A549 (cell line): ENCODE measurements around the gene IER5L. TPM values are rescaled to one million over a fixed set of nuclear protein-coding genes. Genes with fewer than 3 reads are reported as not detected.

Source experiments
- ATAC-seq, 2 experiments: fragments of 200-7000 bp in 1 of 2; fragments of >200 bp in 1 of 2; cut with Nextera tagmentation in 1 of 2; cut with Tn5 transposase in 1 of 2; 3 replicates each; pipeline versions ENCODE4 v1.8.0 to v1.9.1; 2018 to 2020; ENCODE audit warnings: mild to moderate bottlenecking in 1 of 2, moderate library complexity in 1 of 2
- CTCF ChIA-PET: fragments of 300-600 bp; sonication (Branson Sonifier 250); formaldehyde crosslinking; extraction: SDS; loops from one replicate; lab custom pipeline; 2021; ENCODE audit warnings: antibody characterized with exemption, inconsistent platforms; lab: Yijun Ruan, JAX
- POLR2A ChIA-PET: fragments of 350-600 bp; formaldehyde crosslinking; extraction: SDS; loops from one replicate; lab custom pipeline; 2021; ENCODE audit warnings: antibody characterized with exemption, inconsistent platforms; lab: Yijun Ruan, JAX
- DNase-seq, 2 experiments: peaks; one replicate each; pipeline versions ENCODE4 v3.0.0 to v3.0.0-alpha.2; 2011 to 2016; ENCODE audit warnings: low read depth in 1 of 2, low spot score in 1 of 2
- FAIRE-seq: peaks from 2 replicates; lab custom pipeline; 2011; peaks lifted over from hg19 to GRCh38; lab: Jason Lieb, UNC
- H3K27ac ChIP-seq, 2 experiments: fragments of >200 bp; sonication (Bioruptor Twin); formaldehyde crosslinking; 3 replicates each; pipeline ENCODE4 v1.5.1; 2016 to 2017
- H3K4me1 ChIP-seq: fragments of >200 bp; sonication (Bioruptor Twin); formaldehyde crosslinking; 3 replicates; pipeline ENCODE4 v1.6.1; 2016
- H3K4me2 ChIP-seq: fragments of >200 bp; sonication (Bioruptor Twin); formaldehyde crosslinking; 3 replicates; pipeline ENCODE4 v1.6.1; 2016
- H3K4me3 ChIP-seq: fragments of >200 bp; sonication (Bioruptor Twin); formaldehyde crosslinking; 3 replicates; pipeline ENCODE4 v1.5.1; 2016
- H3K9me3 ChIP-seq: fragments of >200 bp; sonication (Bioruptor Twin); formaldehyde crosslinking; 3 replicates; pipeline ENCODE4 v1.6.1; 2016
- EHMT2 ChIP-seq: fragments of 200-600 bp; sonication (generic); IDR thresholded peaks from 2 replicates; pipeline ENCODE4 v1.6.1; 2016; ENCODE audit warnings: antibody characterized with exemption, low read depth, mild to moderate bottlenecking, moderate library complexity
- ESRRA ChIP-seq: fragments of 150-350 bp; IDR thresholded peaks from 2 replicates; pipeline ENCODE4 v1.6.1; 2014; ENCODE audit warnings: mild to moderate bottlenecking, low read length, borderline replicate concordance
- FOSL2 ChIP-seq, 2 experiments: fragments of 450-650 bp in 1 of 2; fragments of >200 bp in 1 of 2; sonication (Bioruptor Twin) in 1 of 2; formaldehyde crosslinking; IDR thresholded peaks; 2 replicates each; pipeline versions ENCODE4 v1.5.0 to v1.6.1; 2016 to 2020; ENCODE audit warnings: mild to moderate bottlenecking in 1 of 2, moderate library complexity in 1 of 2
- FOXS1 ChIP-seq: fragments of 250-450 bp; sonication (Bioruptor Pico); IDR thresholded peaks from 2 replicates; pipeline ENCODE4 v1.5.0; 2020; ENCODE audit warnings: mild to moderate bottlenecking, moderate library complexity
- JUN ChIP-seq, 2 experiments: fragments of >200 bp; sonication (Bioruptor Twin); formaldehyde crosslinking; IDR thresholded peaks; 2 replicates in 1 of 2; 3 replicates in 1 of 2; pipeline ENCODE4 v1.6.1; 2016 to 2017
- JUNB ChIP-seq: fragments of >200 bp; sonication (Bioruptor Twin); formaldehyde crosslinking; IDR thresholded peaks from 2 replicates; pipeline ENCODE4 v1.6.1; 2016
- MAX ChIP-seq: IDR thresholded peaks from 2 replicates; pipeline ENCODE4 v1.6.1; 2012
- NPAS2 ChIP-seq: fragments of 250-450 bp; sonication (Bioruptor Pico); IDR thresholded peaks from 2 replicates; pipeline ENCODE4 v1.8.0; 2022; ENCODE audit warnings: mild to moderate bottlenecking, moderate library complexity, borderline replicate concordance
- NR3C1 ChIP-seq: fragments of >200 bp; sonication (Bioruptor Twin); formaldehyde crosslinking; IDR thresholded peaks from 3 replicates; pipeline ENCODE4 v1.6.1; 2017
- POLR2A ChIP-seq: IDR thresholded peaks from 2 replicates; pipeline ENCODE4 v1.6.1; 2012; ENCODE audit warnings: mild to moderate bottlenecking, low read length
- POLR2AphosphoS2 ChIP-seq: conservative IDR thresholded peaks from 2 replicates; pipeline ENCODE4 v1.6.1; 2012; ENCODE audit warnings: low read length, improper control_type of control experiment, inconsistent platforms
- SMC3 ChIP-seq: fragments of >200 bp; sonication (Bioruptor Twin); formaldehyde crosslinking; IDR thresholded peaks from 3 replicates; pipeline ENCODE4 v1.6.1; 2018; ENCODE audit warnings: inconsistent platforms
- WGBS: methylation state at CpG from one replicate; pipeline ENCODE4 v1.1.6; 2017; ENCODE audit errors: missing lambda C conversion rate; 5-methylcytosine and 5-hydroxymethylcytosine counted together
- polyA plus RNA-seq, 4 experiments: library from polyadenylated mRNA; depleted of rRNA in 3 of 4; stranded (reverse); fragments of >200 nt; fragmentation: RNase III in 1 of 4; extraction: RNeasy Plus Mini Kit Qiagen cat#74134 plus additional on column Dnase treatment in 1 of 4; gene quantifications; 2 replicates in 3 of 4; 3 replicates in 1 of 4; pipeline ENCODE4 v1.2.3, GENCODE V29; 2011 to 2017
- TF ChIP-seq, protein P1 (sequence below): fragments of 150-350 bp; IDR thresholded peaks from 2 replicates; pipeline ENCODE4 v1.6.1; 2014; ENCODE audit warnings: low read depth, mild to moderate bottlenecking, low read length
- TF ChIP-seq, protein P2 (sequence below): fragments of 250-450 bp; sonication (Bioruptor Pico); IDR thresholded peaks from 2 replicates; pipeline ENCODE4 v1.5.0; 2020; ENCODE audit warnings: low read depth, mild to moderate bottlenecking, moderate library complexity

IER5L gene
- polyA plus RNA-seq, 2 of the 4 experiments (the other 2 are of a cell fraction): 25.1 to 67.5 TPM

- ATAC-seq: peak in 1 of 2 experiments; percentile 2; a peak in 3 of 6 replicates
- FAIRE-seq: no peak
- WGBS: 36% methylated on average over 18 of the region's 29 CpGs
- ChIA-PET CTCF (interaction anchor here (0.6 to 38.0 kb wide), 62 partner anchors 8 to 527 kb away, joined by 3 to 1029 read pairs (median 5); partner anchors contain the start of genes C9orf50 and NTMT1), POLR2A (interaction anchor here (0.6 to 7.3 kb wide), 21 partner anchors 31 to 452 kb away, joined by 3 to 171 read pairs (median 5); partner anchors contain the start of gene NTMT1)
- peak overlapping the region; percentile 99 for H3K27ac ChIP-seq
- DNase-seq: no peak
- TF ChIP-seq EHMT2 (no peak), JUNB (no peak), POLR2A (0 out of 2 replicates have a peak, but pooled peaks have one; percentile 12)
- TF ChIP-seq, protein P1, sequence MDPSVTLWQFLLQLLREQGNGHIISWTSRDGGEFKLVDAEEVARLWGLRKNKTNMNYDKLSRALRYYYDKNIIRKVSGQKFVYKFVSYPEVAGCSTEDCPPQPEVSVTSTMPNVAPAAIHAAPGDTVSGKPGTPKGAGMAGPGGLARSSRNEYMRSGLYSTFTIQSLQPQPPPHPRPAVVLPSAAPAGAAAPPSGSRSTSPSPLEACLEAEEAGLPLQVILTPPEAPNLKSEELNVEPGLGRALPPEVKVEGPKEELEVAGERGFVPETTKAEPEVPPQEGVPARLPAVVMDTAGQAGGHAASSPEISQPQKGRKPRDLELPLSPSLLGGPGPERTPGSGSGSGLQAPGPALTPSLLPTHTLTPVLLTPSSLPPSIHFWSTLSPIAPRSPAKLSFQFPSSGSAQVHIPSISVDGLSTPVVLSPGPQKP: no peak
- TF ChIP-seq, protein P2, sequence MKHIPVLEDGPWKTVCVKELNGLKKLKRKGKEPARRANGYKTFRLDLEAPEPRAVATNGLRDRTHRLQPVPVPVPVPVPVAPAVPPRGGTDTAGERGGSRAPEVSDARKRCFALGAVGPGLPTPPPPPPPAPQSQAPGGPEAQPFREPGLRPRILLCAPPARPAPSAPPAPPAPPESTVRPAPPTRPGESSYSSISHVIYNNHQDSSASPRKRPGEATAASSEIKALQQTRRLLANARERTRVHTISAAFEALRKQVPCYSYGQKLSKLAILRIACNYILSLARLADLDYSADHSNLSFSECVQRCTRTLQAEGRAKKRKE (CRISPR knock-in tag): no peak
- peaks cover 45% of the 10 kb centered on the region for H3K4me1 ChIP-seq
- peak overlapping the region; percentile 87 for H3K4me3 ChIP-seq
- peak overlapping the region; percentile 96 for H3K4me2 ChIP-seq
- H3K9me3 ChIP-seq: no peaks in the 10 kb centered on the region
These were observed 4.6 kb downstream of the IER5L start for GRCh38 chr9:129173296-129174101.

GRCh38 chr9:129172816-129173215 is 5.2 kb downstream of the IER5L start:
- H3K4me1 ChIP-seq: peaks cover 50% of the 10 kb centered on the region
- peak overlapping the region; percentile 99 for H3K27ac ChIP-seq
- POLR2A ChIA-PET: interaction anchor here (0.8 to 7.3 kb wide), 5 partner anchors 30 to 324 kb away, joined by 3 to 171 read pairs (median 23); no protein-coding TSS in a partner anchor
- H3K9me3 ChIP-seq: no peaks in the 10 kb centered on the region
- H3K4me2 ChIP-seq: peak overlapping the region; percentile 96
- whole genome bisulfite sequencing: 35% methylated on average over 4 of the region's 5 CpGs
- no peak for ATAC-seq
- TF ChIP-seq ESRRA (no peak), MAX (no peak), POLR2AphosphoS2 (no peak), NPAS2 (no peak)
- TF ChIP-seq, all 56 proteins: peak for 0
- no peak overlapping the region for H3K4me3 ChIP-seq
- CTCF ChIA-PET: interaction anchor here (0.6 to 38.0 kb wide), 26 partner anchors 8 to 453 kb away, joined by 3 to 1029 read pairs (median 10); partner anchors contain the start of genes C9orf50 and NTMT1
- FAIRE-seq (no peak), DNase-seq (no peak)

DNA sequence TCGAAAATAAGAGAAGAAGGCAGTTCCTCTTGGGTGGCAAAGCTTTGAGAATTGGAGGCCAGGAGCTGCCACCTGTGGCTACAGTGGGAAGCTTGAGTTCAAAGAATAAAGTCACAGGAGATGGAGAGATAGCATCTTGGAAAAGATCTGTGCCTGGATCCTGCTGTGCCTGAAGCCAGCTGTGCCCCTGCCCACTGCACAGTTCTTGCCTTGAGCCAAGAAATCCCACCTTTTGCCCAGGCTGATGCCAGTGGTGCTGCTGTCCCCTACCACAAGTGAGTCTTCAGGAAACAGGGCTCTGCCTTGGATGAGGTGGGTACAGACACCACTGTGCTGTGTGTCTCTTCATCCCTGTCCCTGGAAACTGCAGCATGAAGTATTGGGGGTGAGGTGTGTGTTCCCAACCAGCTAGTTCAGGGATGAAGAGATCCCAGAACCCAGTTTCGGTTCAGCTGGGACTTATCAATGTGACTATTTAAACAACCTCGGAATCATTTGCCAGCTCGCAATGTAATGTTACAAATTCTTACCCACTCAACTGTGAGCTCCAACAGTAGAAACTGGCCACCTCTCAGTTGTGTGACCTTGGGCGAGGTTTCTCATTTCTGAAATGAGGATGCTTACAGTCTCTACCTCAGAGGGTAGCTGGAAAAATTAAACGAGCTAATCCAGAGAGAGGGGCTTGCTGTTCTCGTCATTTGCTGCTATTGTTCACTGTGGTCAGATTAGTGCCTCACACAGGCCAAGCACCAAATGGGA is 5.9 kb downstream of the IER5L start:
- no peak overlapping the region for H3K4me3 ChIP-seq
- H3K4me1 ChIP-seq: peaks cover 57% of the 10 kb centered on the region
- WGBS: 57% methylated on average over 7 of the region's 7 CpGs
- peak overlapping the region; percentile 96 for H3K4me2 ChIP-seq
- no peak for DNase-seq
- H3K9me3 ChIP-seq: no peaks in the 10 kb centered on the region
- no peak for TF ChIP-seq POLR2AphosphoS2
- TF ChIP-seq FOXS1 (CRISPR knock-in tag): no peak
- TF ChIP-seq NR3C1: no peak
- no peak for TF ChIP-seq SMC3
- TF ChIP-seq JUN (IDR thresholded peaks at IDR 0.05): no peak
- no peak for TF ChIP-seq FOSL2 (IDR thresholded peaks at IDR 0.05)
- no peak for TF ChIP-seq FOSL2 (CRISPR knock-in tag; IDR thresholded peaks at IDR 0.05)
- FAIRE-seq: no peak
- POLR2A ChIA-PET: interaction anchor here (0.8 to 7.3 kb wide), 4 partner anchors 32 to 324 kb away, joined by 3 to 171 read pairs (median 21); no protein-coding TSS in a partner anchor
- H3K27ac ChIP-seq: peak overlapping the region; percentile 99
- ATAC-seq: no peak
- CTCF ChIA-PET: interaction anchor here (0.6 to 38.0 kb wide), 22 partner anchors 9 to 453 kb away, joined by 3 to 1029 read pairs (median 9); partner anchors contain the start of genes C9orf50 and NTMT1
